Ishikawa (cell line): ENCODE measurements around the gene COL23A1.

Source experiments
- CEBPB ChIP-seq: IDR thresholded peaks from 2 replicates; pipeline ENCODE4 v1.6.1; 2012
- CREB1 ChIP-seq: IDR thresholded peaks from 2 replicates; pipeline ENCODE4 v1.6.1; 2012; ENCODE audit warnings: low read depth
- EGR1 ChIP-seq: IDR thresholded peaks from 2 replicates; pipeline ENCODE4 v1.6.1; 2012
- EP300 ChIP-seq: IDR thresholded peaks from 2 replicates; pipeline ENCODE4 v1.6.1; 2012; ENCODE audit warnings: borderline replicate concordance
- FOXM1 ChIP-seq: IDR thresholded peaks from 2 replicates; pipeline ENCODE4 v1.6.1; 2012; ENCODE audit warnings: low read depth, borderline replicate concordance
- MAX ChIP-seq: IDR thresholded peaks from 2 replicates; pipeline ENCODE4 v1.6.1; 2012
- NFIC ChIP-seq: IDR thresholded peaks from 2 replicates; pipeline ENCODE4 v1.6.1; 2012
- RAD21 ChIP-seq: IDR thresholded peaks from 2 replicates; pipeline ENCODE4 v1.6.1; 2012; ENCODE audit warnings: low read depth
- REST ChIP-seq: IDR thresholded peaks from 2 replicates; pipeline ENCODE4 v1.6.1; 2012; ENCODE audit warnings: low read depth, mild to moderate bottlenecking
- TAF1 ChIP-seq: IDR thresholded peaks from 2 replicates; pipeline ENCODE4 v1.6.1; 2012; ENCODE audit warnings: low read depth, mild to moderate bottlenecking
- TCF12 ChIP-seq: IDR thresholded peaks from 2 replicates; pipeline ENCODE4 v1.6.1; 2012; ENCODE audit warnings: low read depth
- TEAD4 ChIP-seq: IDR thresholded peaks from 2 replicates; pipeline ENCODE4 v1.6.1; 2012
- USF1 ChIP-seq: IDR thresholded peaks from 2 replicates; pipeline ENCODE4 v1.6.1; 2012
- YY1 ChIP-seq: IDR thresholded peaks from 2 replicates; pipeline ENCODE4 v1.6.1; 2012; ENCODE audit warnings: low read depth
- ZBTB7A ChIP-seq: IDR thresholded peaks from 2 replicates; pipeline ENCODE4 v1.6.1; 2012; ENCODE audit warnings: low read depth

The COL23A1 gene

GRCh38 chr5:178242416-178242815, 347.8 kb downstream of the COL23A1 start:
- no peak for TF ChIP-seq YY1
- TF ChIP-seq ZBTB7A: no peak
- TF ChIP-seq TCF12: no peak
- no peak for TF ChIP-seq RAD21
- no peak for TF ChIP-seq REST
- no peak for TF ChIP-seq MAX
- TF ChIP-seq TEAD4: no peak
- no peak for TF ChIP-seq USF1
- no peak for TF ChIP-seq EGR1

- TF ChIP-seq ZBTB7A (no peak), CEBPB (no peak), YY1 (no peak), NFIC (no peak), EP300 (no peak)
Measured at GRCh38 chr5:178241688-178242231, 348.4 kb downstream of the COL23A1 start.

GRCh38 chr5:178241231-178241663, 348.9 kb downstream of the COL23A1 start:
- TF ChIP-seq TAF1: no peak
- TF ChIP-seq MAX: no peak
- TF ChIP-seq EGR1: no peak
- no peak for TF ChIP-seq RAD21
- no peak for TF ChIP-seq ZBTB7A
- TF ChIP-seq FOXM1: no peak
- no peak for TF ChIP-seq CEBPB
- no peak for TF ChIP-seq USF1
- no peak for TF ChIP-seq EP300
- no peak for TF ChIP-seq CREB1
- TF ChIP-seq NFIC: no peak
- TF ChIP-seq REST: no peak
- no peak for TF ChIP-seq YY1
- no peak for TF ChIP-seq TCF12
- TF ChIP-seq TEAD4: no peak

GRCh38 chr5:178240766-178241165, 349.4 kb downstream of the COL23A1 start:
- TF ChIP-seq TCF12 (no peak), MAX (no peak), EGR1 (no peak), EP300 (no peak), CEBPB (no peak), CREB1 (no peak), ZBTB7A (no peak), FOXM1 (no peak), TAF1 (no peak), YY1 (no peak), REST (no peak), NFIC (no peak), TEAD4 (no peak), USF1 (no peak), RAD21 (no peak)
